ENCODE data around the gene TAF1L. TPM values are rescaled to one million over a fixed set of nuclear protein-coding genes. Genes with fewer than 3 reads are reported as not detected.
A peak's percentile ranks its signal among the peaks of the same experiment; 100 is the strongest.
"Not testable (repeated sequence)": the region's sequence is repeated elsewhere in the genome, so short reads cannot be mapped to it uniquely, and the experiment has no call there.

TAF1L gene
- total RNA-seq, 1 donor from 2014 or later: not detected

DNA sequence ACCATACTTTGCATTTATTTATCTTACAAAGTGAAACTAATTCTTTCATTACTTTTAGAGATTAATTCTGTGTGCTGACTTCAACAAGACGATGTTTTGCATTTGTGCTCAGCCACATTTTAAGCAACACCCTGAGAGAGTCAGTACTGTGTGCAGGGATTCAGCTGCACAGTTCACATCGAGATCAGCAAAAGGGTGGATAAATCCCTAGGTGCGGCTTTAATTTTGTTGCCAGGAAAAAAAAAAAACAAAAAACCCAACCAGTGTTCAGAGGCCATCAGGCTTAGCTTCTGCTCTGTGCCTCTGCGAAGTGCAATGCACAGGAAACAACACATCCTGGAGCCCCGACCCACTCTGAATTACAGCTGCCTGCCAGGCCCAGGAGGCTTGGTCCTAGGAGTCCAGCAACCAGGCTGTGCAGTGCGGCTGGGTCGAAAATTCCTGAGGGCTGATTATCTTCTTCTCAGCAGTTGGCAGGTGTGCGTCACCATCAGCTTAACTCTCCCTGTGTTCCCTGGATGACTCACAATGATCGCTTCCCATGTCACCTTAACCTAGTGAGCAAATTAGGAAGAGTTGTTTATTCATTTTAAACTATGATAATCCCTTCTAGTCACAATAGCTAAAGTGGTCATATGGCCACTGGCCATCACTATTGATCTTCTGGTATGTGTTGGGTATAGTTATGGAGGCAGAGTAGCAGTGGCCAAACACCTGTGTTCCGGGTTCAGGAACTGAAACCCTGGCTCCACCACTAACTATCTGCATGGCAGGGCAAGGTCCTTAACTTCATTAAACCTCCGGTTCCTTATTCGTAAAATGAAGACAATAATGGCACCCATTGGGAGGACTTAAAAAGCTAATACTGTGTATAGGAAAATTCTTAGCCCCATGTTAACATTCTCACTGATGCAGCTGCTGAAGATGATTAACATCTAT is 31.3 kb downstream of the TAF1L start:
- H3K4me3 Mint-ChIP-seq (ENCODE audit: unreplicated experiment): no peak overlapping the region
- peak; percentile 15 for DNase-seq (ENCODE audit: low spot score)
- H3K27ac Mint-ChIP-seq (ENCODE audit: unreplicated experiment): no peak overlapping the region
- peaks cover 1% of the 10 kb centered on the region for H3K27me3 Mint-ChIP-seq (ENCODE audit: unreplicated experiment)
- TF ChIP-seq, protein P1, sequence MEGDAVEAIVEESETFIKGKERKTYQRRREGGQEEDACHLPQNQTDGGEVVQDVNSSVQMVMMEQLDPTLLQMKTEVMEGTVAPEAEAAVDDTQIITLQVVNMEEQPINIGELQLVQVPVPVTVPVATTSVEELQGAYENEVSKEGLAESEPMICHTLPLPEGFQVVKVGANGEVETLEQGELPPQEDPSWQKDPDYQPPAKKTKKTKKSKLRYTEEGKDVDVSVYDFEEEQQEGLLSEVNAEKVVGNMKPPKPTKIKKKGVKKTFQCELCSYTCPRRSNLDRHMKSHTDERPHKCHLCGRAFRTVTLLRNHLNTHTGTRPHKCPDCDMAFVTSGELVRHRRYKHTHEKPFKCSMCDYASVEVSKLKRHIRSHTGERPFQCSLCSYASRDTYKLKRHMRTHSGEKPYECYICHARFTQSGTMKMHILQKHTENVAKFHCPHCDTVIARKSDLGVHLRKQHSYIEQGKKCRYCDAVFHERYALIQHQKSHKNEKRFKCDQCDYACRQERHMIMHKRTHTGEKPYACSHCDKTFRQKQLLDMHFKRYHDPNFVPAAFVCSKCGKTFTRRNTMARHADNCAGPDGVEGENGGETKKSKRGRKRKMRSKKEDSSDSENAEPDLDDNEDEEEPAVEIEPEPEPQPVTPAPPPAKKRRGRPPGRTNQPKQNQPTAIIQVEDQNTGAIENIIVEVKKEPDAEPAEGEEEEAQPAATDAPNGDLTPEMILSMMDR (IDR thresholded peaks at IDR 0.05; ENCODE audit: unreplicated experiment): no peak
- no peaks in the 10 kb centered on the region for H3K36me3 Mint-ChIP-seq (ENCODE audit: low read depth, unreplicated experiment)
- no peaks in the 10 kb centered on the region for H3K9me3 Mint-ChIP-seq (ENCODE audit: unreplicated experiment)
- H3K4me1 Mint-ChIP-seq (ENCODE audit: unreplicated experiment): peaks cover 3% of the 10 kb centered on the region

DNA sequence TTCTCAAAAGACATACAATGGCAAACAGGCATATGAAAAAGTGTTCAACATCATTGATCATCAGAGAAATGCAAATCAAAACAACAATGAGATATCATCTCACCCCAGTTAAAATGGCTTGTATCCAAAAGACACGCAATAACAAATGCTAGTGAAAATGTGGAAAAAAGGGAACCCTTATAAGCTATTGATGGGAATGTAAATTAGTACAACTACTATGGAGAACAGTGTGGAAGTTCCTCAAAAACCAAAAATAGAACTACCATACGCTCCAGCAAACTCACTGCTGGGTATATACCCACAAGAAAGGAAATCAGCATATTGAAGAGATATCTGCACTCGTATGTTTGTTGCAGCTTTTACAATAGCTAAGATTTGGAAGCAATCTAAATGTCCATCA is 36.4 kb downstream of the TAF1L start:
- H3K27ac Mint-ChIP-seq (ENCODE audit: unreplicated experiment); DNase-seq (ENCODE audit: low spot score); H3K27me3 Mint-ChIP-seq (ENCODE audit: unreplicated experiment); H3K4me3 Mint-ChIP-seq (ENCODE audit: unreplicated experiment); H3K9me3 Mint-ChIP-seq (ENCODE audit: unreplicated experiment); H3K4me1 Mint-ChIP-seq (ENCODE audit: unreplicated experiment); H3K36me3 Mint-ChIP-seq (ENCODE audit: low read depth, unreplicated experiment): not testable (repeated sequence)

DNA sequence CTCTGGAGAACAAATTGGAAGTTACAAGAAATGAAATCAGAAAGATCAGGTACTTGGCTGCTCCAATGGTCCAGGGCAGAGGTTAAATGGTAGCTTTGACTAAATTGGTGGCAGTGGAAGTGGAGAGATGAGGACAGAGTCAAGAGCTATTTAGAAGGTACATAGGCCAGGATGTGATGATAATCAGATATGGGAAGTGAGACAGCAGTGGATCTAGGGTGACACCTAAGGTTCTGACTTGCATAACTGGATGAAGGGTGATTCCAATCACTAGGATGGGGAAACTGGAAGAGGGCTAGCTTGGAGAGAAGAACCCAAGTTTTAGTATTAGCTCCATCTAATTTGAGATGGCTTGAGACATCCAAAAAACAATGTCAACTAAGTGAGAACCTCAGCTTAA is 38.5 kb downstream of the TAF1L start:
- no peaks in the 10 kb centered on the region for H3K9me3 Mint-ChIP-seq (ENCODE audit: unreplicated experiment)
- H3K4me3 Mint-ChIP-seq (ENCODE audit: unreplicated experiment): no peak overlapping the region
- H3K36me3 Mint-ChIP-seq (ENCODE audit: low read depth, unreplicated experiment): no peaks in the 10 kb centered on the region
- H3K4me1 Mint-ChIP-seq (ENCODE audit: unreplicated experiment): peaks cover 3% of the 10 kb centered on the region
- peaks cover 3% of the 10 kb centered on the region for H3K27me3 Mint-ChIP-seq (ENCODE audit: unreplicated experiment)
- H3K27ac Mint-ChIP-seq (ENCODE audit: unreplicated experiment): no peak overlapping the region
- no peak for DNase-seq (ENCODE audit: low spot score)
- TF ChIP-seq, protein P1 (IDR thresholded peaks at IDR 0.05; ENCODE audit: unreplicated experiment): no peak

DNA sequence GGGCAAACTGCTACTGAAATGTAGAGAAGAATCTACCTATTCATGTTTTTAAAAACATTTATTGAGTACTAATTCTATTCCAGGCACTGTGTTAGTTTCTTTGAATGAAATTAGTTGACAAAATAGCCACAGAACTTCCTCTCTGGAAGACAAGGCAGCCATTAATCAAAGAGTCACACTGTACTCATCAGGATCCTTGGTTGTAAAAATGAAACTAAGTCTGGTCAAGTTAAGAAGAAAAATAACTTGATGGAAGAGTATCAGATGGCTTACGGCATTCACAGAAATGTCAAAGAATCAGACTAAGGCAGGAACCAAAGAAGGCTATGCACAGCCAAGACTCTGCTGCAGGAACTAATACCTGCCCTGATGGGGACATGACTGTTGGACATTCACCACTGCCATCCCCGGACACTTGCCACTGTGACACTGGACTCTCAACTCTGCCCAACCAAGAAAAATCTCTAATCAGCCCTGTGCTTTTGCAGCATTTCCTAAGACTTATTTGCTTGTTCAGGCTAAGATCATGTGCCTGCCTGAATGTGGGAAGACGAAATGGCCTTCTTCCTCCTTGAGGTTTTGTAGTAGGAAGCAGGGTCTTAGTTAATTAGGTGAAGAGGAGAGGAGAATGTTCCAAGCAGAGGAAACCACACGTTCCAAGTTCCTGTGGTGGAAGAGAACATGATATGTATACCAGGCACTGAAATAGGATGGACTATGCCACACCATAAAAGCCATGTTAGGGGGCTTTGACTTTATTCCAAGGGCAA is 39.2 kb downstream of the TAF1L start:
- peaks cover 3% of the 10 kb centered on the region for H3K4me1 Mint-ChIP-seq (ENCODE audit: unreplicated experiment)
- no peaks in the 10 kb centered on the region for H3K36me3 Mint-ChIP-seq (ENCODE audit: low read depth, unreplicated experiment)
- peaks cover 1% of the 10 kb centered on the region for H3K27me3 Mint-ChIP-seq (ENCODE audit: unreplicated experiment)

DNA sequence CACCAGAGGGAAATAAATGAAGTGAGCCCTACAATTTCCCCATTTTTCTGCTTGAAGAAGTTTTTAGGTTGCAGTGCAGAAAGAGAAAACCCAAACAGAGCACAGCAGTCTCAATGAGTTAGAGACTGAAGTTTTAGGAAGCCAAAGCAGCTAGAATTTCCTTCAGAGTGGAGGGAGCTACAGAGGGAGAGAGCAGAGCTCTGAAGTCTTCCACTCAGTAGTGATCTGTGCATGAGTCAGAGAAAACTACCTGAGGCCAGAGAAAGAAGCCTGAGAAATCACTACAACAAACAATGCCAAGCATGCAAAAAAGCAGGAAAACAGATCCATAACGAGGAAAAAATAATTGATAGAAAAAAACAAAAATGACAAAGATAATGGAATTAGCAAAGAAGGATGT is 44.6 kb downstream of the TAF1L start:
- H3K4me3 Mint-ChIP-seq (ENCODE audit: unreplicated experiment): no peak overlapping the region
- no peaks in the 10 kb centered on the region for H3K9me3 Mint-ChIP-seq (ENCODE audit: unreplicated experiment)
- DNase-seq (ENCODE audit: low spot score): no peak
- no peaks in the 10 kb centered on the region for H3K4me1 Mint-ChIP-seq (ENCODE audit: unreplicated experiment)
- H3K27me3 Mint-ChIP-seq (ENCODE audit: unreplicated experiment): no peaks in the 10 kb centered on the region
- TF ChIP-seq, protein P1 (IDR thresholded peaks at IDR 0.05; ENCODE audit: unreplicated experiment): no peak
- H3K36me3 Mint-ChIP-seq (ENCODE audit: low read depth, unreplicated experiment): no peaks in the 10 kb centered on the region
- H3K27ac Mint-ChIP-seq (ENCODE audit: unreplicated experiment): no peak overlapping the region

More for the DNA sequence above, 39.2 kb downstream of the TAF1L start:
- no peak overlapping the region for H3K4me3 Mint-ChIP-seq (ENCODE audit: unreplicated experiment)
- no peaks in the 10 kb centered on the region for H3K9me3 Mint-ChIP-seq (ENCODE audit: unreplicated experiment)
- TF ChIP-seq, protein P1 (IDR thresholded peaks at IDR 0.05; ENCODE audit: unreplicated experiment): no peak
- no peak overlapping the region for H3K27ac Mint-ChIP-seq (ENCODE audit: unreplicated experiment)
- no peak for DNase-seq (ENCODE audit: low spot score)

Measured in endothelial cell (in vitro differentiated cells).